Parathyroid adenoma (tissue), 2 donors: ENCODE results near the gene HOXD12.

Experiments
- H2AFZ ChIP-seq: fragments of 300-600 bp; sonication (generic); one replicate; pipeline ENCODE4 v1.7.0; 2017; ENCODE audit warnings: antibody characterized with exemption, mild to moderate bottlenecking
- H3K27ac ChIP-seq: fragments of 300-600 bp; sonication (generic); one replicate; pipeline ENCODE4 v1.7.0; 2017
- H3K27me3 ChIP-seq: fragments of 300-600 bp; sonication (generic); one replicate; pipeline ENCODE4 v1.7.0; 2017; ENCODE audit warnings: low read length; ENCODE audit not compliant: control insufficient read depth, insufficient read depth
- H3K36me3 ChIP-seq: fragments of 300-600 bp; sonication (generic); one replicate; pipeline ENCODE4 v1.7.0; 2017; ENCODE audit warnings: low read length; ENCODE audit not compliant: control insufficient read depth, insufficient read depth
- H3K4me1 ChIP-seq: fragments of 300-600 bp; sonication (generic); one replicate; pipeline ENCODE4 v1.7.0; 2017; ENCODE audit warnings: control low read depth
- H3K4me2 ChIP-seq: fragments of 300-600 bp; sonication (generic); one replicate; pipeline ENCODE4 v1.7.0; 2017; ENCODE audit warnings: low read length
- H3K4me3 ChIP-seq: fragments of 300-600 bp; sonication (generic); one replicate; pipeline ENCODE4 v1.7.0; 2017; ENCODE audit warnings: low read depth, low read length
- H3K79me2 ChIP-seq: fragments of 300-600 bp; sonication (generic); one replicate; pipeline ENCODE4 v1.7.0; 2017; ENCODE audit warnings: control low read depth
- H3K9ac ChIP-seq: fragments of 300-600 bp; sonication (generic); one replicate; pipeline ENCODE4 v1.7.0; 2017; ENCODE audit warnings: mild to moderate bottlenecking
- H3K9me3 ChIP-seq: fragments of 300-600 bp; sonication (generic); one replicate; pipeline ENCODE4 v1.7.0; 2017; ENCODE audit warnings: low read length; ENCODE audit not compliant: control insufficient read depth
- TF ChIP-seq, protein P1 (sequence below): fragments of 300-600 bp; sonication (generic); IDR thresholded peaks from one replicate; pipeline ENCODE4 v1.7.0; 2017; ENCODE audit warnings: antibody characterized with exemption, mild to moderate bottlenecking
- donor health status: primary hyperparathyroidism.

Gene HOXD12

DNA sequence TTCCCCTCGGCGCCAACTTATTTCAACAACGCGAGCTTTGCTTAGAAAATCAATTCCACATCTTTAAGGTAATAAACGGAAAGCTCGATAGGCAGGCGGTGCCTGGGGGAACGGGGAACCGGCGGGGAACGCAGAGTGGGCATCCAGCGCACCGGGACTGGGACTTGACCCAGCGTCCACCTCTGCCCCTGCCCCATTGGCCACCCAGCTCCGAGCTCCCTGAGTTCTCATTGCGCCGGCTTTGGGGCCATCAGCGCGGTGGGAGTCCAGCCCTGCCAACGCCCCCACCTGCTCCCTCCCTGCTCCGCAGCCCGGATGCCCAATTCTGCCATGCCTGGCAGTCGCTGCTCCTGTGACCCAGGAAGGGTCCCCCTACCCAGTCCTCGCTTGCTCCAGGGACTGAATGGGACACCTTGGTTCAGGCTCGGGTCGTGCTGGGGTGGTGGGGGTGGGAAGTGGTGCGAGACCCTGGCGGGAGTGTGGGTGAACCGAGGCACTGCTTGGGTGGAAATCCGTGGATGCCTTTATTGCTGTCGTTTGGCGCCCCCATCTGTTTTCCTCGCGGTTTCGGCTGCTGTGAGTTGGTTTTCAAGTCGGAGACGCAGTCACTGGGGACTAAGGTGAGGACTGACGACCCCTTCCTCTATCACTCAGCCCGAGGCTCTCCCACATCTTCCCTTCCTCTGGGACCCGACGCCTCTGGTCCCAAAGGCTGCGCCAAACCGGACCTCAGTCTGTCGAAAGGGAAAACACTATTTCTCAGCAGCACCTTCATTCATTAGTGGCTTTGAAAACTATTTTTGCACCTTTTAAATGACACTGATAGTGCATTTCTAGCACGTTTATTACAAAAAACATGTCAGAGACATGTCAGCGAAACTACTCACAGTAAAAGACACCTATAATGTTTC is 13.5 kb upstream of the HOXD12 start:
- TF ChIP-seq, protein P1, sequence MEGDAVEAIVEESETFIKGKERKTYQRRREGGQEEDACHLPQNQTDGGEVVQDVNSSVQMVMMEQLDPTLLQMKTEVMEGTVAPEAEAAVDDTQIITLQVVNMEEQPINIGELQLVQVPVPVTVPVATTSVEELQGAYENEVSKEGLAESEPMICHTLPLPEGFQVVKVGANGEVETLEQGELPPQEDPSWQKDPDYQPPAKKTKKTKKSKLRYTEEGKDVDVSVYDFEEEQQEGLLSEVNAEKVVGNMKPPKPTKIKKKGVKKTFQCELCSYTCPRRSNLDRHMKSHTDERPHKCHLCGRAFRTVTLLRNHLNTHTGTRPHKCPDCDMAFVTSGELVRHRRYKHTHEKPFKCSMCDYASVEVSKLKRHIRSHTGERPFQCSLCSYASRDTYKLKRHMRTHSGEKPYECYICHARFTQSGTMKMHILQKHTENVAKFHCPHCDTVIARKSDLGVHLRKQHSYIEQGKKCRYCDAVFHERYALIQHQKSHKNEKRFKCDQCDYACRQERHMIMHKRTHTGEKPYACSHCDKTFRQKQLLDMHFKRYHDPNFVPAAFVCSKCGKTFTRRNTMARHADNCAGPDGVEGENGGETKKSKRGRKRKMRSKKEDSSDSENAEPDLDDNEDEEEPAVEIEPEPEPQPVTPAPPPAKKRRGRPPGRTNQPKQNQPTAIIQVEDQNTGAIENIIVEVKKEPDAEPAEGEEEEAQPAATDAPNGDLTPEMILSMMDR, result peak; percentile 18
- Histone ChIP-seq H2AFZ (no peak overlapping the region), H3K27me3 (peaks cover 63% of the 10 kb centered on the region), H3K4me3 (no peak overlapping the region), H3K9ac (no peak overlapping the region), H3K9me3 (peaks cover 5% of the 10 kb centered on the region), H3K27ac (no peak overlapping the region), H3K79me2 (no peaks in the 10 kb centered on the region), H3K4me2 (no peak overlapping the region), H3K36me3 (no peaks in the 10 kb centered on the region), H3K4me1 (no peaks in the 10 kb centered on the region)

DNA sequence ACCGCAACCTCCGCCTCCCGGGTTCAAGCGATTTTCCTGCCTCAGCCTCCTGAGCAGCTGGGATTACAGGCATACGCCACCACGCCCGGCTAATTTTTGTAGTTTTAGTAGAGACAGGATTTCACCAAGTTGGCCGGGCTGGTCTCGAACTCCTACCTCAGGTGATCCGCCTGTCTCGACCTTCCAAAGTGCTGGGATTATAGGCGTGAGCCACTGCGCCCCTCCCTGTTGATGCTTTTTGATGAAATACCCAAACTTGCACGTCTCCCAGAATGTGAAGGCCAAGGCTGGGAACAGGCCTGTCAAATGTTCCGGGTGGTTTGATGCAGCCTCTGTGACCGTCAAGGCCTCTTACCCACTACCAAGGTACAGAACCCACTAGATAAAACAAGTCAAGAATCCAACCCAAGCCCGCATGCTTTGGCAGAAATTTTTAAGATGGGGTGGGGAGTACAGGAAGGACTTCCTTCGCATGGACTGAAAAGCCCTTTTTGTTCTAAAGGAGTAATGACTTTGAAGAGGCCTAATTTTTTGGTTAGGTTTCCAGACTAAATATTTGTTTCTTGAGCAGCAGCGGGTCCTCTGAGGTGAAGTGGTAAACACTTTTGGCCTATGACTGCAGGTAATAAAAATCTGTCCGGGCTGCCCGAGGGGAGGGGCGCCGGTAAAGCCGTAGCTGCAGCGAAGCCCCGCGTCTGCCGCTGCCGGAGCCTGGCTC is 12.1 kb upstream of the HOXD12 start:
- H3K27me3 ChIP-seq, result peaks cover 53% of the 10 kb centered on the region
- H3K27ac ChIP-seq, result no peak overlapping the region
- H3K4me3 ChIP-seq, result no peak overlapping the region
- H3K4me2 ChIP-seq, result no peak overlapping the region
- no peaks in the 10 kb centered on the region for H3K9me3 ChIP-seq
- H2AFZ ChIP-seq, result no peak overlapping the region
- no peaks in the 10 kb centered on the region for H3K4me1 ChIP-seq
- H3K36me3 ChIP-seq, result no peaks in the 10 kb centered on the region
- TF ChIP-seq, protein P1, result no peak
- H3K9ac ChIP-seq, result no peak overlapping the region
- H3K79me2 ChIP-seq, result no peaks in the 10 kb centered on the region

DNA sequence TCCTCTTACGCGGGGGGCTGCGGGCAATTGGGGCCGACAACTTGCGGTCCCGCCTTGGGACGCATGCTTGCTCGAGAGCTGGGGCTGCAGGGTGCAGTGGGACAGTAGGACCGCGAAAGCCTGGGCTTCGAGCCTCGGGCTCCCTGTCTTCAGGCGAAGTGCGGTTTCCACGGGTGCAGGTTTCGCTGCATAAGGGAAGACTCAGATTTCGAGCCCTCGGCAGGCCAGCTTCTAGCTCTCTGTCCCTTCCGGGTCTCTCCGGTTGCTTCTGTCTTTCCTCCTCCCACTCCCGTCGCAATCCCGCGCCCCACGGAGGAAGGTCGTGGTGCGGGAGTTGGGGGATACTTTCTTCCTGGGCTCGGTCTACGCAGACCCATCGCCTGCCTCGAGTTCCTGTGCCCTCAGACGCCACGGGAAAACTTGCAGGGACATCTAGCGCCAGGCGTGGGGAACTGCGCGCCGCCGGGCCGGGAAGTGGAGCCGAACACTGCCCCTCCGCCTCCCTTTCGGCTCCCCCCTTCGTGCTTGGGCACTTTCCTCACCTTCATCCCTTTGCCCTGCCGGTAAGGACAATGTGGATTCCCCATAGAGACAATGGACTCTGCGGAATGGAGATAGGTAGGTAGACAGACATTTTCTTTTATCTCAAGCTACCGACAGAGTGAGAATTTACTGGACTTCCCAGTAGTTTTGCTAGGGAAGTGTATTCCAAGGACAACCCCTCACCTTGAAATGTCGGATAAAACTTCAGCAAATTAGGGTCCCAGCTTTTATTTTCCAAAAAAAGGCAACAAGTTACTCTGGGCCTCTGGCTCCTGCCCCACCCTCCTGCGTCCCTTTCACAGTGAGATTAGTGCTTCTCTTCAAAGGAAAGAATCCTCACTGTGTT is 11.3 kb upstream of the HOXD12 start:
- H3K4me3 ChIP-seq, result no peak overlapping the region
- H2AFZ ChIP-seq, result no peak overlapping the region
- no peaks in the 10 kb centered on the region for H3K9me3 ChIP-seq
- peak overlapping the region; percentile 39 for H3K4me2 ChIP-seq
- no peak overlapping the region for H3K27ac ChIP-seq
- no peaks in the 10 kb centered on the region for H3K4me1 ChIP-seq
- H3K36me3 ChIP-seq, result no peaks in the 10 kb centered on the region
- no peaks in the 10 kb centered on the region for H3K79me2 ChIP-seq
- no peak overlapping the region for H3K9ac ChIP-seq
- H3K27me3 ChIP-seq, result peaks cover 47% of the 10 kb centered on the region
- TF ChIP-seq, protein P1, result peak; percentile 45

DNA sequence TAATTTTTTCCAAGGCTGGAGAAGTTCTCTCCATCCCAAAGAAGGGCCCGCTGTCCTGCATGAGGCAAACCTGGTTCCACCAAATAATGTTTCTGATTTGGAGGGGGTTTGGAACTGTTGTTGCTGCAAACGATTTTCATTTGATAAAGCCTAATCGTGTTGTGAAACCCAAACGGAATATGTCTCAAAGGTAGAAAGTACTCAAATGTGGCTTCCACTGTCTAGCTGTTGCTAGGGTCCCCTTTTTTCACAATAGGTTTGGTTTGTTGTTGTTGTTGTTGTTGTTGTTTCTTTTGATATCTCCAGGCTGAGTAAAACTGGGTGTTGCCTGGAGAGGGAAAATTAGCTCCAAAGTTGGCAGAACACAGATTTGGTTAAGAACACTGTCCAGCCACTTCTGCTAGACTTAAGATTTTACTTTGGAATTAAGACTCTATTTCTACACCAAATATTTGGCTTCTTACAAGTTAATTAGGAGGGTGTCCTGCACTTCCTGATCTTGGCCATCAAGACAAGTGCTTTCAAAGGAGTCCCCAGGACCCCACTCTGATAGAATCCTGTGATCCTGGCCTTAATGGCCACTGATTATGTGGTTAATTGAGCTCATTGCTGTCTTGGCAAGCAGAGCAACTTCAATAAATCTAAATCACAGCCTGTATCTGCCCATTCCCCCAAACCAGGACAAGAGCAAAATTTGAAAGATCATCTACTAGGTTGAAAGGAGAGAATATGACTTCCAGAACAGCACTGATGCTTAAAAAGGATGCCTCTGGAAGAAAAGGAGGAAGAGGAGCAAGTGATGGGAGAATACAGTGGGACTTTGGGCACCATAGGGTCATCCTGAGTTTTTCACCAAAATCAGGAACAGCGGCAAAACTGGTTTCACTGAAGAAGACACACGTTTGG is 10.4 kb upstream of the HOXD12 start:
- H3K4me3 ChIP-seq, result no peak overlapping the region
- TF ChIP-seq, protein P1, result no peak
- H3K27me3 ChIP-seq, result peaks cover 39% of the 10 kb centered on the region
- H2AFZ ChIP-seq, result no peak overlapping the region
- H3K27ac ChIP-seq, result no peak overlapping the region
- no peak overlapping the region for H3K4me2 ChIP-seq
- no peak overlapping the region for H3K9ac ChIP-seq
- no peaks in the 10 kb centered on the region for H3K9me3 ChIP-seq
- H3K36me3 ChIP-seq, result no peaks in the 10 kb centered on the region
- H3K79me2 ChIP-seq, result no peaks in the 10 kb centered on the region
- no peaks in the 10 kb centered on the region for H3K4me1 ChIP-seq
